GM13976 (cell line): ENCODE results near the gene FANCI.
"Not testable (repeated sequence)": the region's sequence is repeated elsewhere in the genome, so short reads cannot be mapped to it uniquely, and the experiment has no call there.

ENCODE experiments used
- DNase-seq: peaks from one replicate; pipeline ENCODE4 v3.0.0; 2012; ENCODE audit warnings: low spot score
- in situ Hi-C: fragments of 300-500 bp; cut with MboI; formaldehyde crosslinking; loops from one replicate; pipeline ENCODE4 v1.12.0; 2022; ENCODE audit warnings: low sequenced_read_pairs, mixed read lengths, inconsistent platforms; ENCODE audit not compliant: unreplicated experiment
- TF ChIP-seq, protein P1 (sequence below): IDR thresholded peaks from 2 replicates; pipeline ENCODE4 v1.5.1; 2012; ENCODE audit warnings: borderline replicate concordance, mild to moderate bottlenecking; ENCODE audit not compliant: insufficient read depth; ENCODE audit errors: extremely low read depth, missing control alignments, control extremely low read depth

FANCI gene

DNA sequence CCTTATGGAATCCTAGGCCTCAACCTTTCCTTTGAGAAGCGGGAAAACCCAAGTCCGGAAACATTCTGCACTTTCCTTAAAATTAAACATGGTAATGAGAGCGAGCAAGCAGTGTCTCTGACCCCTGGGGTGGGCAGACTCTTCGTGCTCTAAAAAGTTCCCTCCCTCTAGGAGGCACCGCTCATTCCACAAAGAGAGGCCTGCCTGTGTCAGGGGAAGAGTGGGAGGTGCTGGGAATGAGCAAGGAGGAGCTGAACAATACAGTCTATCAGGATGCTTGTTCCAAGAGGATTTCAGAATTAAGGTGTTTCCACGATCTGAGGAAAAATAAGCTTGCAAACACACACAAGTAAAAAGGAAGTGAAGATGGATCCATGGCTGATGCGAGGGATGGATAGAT is 16.4 kb upstream of the FANCI start:
- in situ Hi-C loops: loop anchor here (10.0 kb wide), 1 partner anchor 57 kb away; no protein-coding TSS in a partner anchor
- DNase-seq: no peak
- TF ChIP-seq, protein P1, sequence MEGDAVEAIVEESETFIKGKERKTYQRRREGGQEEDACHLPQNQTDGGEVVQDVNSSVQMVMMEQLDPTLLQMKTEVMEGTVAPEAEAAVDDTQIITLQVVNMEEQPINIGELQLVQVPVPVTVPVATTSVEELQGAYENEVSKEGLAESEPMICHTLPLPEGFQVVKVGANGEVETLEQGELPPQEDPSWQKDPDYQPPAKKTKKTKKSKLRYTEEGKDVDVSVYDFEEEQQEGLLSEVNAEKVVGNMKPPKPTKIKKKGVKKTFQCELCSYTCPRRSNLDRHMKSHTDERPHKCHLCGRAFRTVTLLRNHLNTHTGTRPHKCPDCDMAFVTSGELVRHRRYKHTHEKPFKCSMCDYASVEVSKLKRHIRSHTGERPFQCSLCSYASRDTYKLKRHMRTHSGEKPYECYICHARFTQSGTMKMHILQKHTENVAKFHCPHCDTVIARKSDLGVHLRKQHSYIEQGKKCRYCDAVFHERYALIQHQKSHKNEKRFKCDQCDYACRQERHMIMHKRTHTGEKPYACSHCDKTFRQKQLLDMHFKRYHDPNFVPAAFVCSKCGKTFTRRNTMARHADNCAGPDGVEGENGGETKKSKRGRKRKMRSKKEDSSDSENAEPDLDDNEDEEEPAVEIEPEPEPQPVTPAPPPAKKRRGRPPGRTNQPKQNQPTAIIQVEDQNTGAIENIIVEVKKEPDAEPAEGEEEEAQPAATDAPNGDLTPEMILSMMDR: no peak

DNA sequence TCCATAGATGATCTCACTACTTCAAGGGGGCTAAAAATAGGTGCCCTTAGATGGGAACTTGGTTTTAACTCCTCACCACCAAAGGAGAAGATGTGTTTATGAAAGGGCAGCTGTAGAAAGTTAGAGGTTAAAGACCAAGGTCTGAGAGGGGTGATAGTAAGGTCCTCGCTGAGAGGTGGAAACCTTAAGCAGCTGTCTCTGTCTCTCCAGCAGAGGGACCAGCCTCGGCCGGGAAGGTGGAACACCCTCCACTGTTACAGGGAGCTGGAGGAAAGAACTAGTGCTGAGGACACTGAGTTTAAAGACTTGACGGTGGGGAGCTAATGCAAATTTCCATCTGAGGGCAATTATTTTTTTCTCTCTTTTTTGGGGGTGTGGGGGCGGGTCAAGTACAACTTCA is 13.5 kb upstream of the FANCI start:
- no peak for DNase-seq
- TF ChIP-seq, protein P1: no peak
- in situ Hi-C loops: no loop called here

DNA sequence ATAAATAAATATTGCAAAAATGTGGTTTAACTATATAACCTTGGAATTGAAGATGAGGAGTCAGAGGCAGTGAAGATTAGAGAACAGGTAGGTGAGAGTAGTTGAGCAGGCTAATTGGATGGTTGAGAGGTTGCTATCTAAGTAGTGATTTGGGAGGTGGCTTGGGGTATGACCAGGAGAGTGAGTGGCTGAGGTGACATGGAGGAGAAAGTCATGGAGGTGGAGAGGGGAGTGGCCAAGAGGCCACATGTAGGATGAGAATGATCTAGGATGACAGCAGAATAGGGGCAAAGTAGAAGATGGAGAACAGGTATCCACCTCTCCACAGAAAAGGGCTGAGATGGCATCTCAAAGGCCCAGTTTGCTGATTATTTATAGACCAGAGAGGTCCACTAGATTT is 11.9 kb upstream of the FANCI start:
- in situ Hi-C loops: no loop called here
- TF ChIP-seq, protein P1: no peak
- no peak for DNase-seq

DNA sequence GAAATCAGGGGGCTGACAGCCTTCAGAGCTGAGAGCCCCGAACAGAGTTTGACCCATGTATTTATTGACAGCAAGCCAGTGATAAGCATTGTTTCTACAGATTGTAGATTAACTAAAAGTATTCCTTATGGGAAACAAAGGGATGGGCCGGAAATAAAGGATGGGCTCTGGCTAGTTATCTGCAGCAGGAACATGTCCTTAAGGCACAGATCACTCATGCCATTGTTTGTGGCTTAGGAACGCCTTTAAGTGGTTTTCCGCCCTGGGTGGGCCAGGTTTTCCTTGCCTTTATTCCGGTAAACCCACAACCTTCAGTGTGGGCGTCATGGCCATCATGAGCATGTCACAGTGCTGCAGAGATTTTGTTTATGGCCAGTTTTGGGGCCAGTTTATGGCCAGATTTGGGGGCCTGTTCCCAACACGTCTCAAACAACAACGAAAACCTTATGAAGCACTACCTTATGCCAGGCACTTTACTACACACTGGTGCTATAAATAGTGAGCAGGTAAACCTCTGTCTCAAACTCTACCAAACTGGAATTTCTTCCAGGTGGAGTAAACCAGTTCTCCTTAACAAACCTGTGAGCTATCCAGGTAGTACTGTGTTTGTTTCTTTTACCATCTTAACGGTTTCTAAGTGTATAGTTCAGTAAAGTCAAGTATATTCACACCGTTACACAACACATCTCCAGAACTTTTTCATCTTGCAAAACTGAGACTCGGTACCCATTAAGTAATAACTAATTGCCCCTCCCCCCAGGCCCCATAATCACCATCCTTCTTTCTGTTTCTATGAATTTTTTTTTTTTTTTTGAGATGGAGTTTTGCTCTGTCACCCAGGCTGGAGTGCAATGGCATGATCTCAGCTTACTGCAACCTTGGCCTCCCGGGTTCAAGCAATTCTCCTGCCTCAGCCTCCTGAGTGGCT is 3.6 kb upstream of the FANCI start:
- in situ Hi-C loops: not testable (repeated sequence)

DNA sequence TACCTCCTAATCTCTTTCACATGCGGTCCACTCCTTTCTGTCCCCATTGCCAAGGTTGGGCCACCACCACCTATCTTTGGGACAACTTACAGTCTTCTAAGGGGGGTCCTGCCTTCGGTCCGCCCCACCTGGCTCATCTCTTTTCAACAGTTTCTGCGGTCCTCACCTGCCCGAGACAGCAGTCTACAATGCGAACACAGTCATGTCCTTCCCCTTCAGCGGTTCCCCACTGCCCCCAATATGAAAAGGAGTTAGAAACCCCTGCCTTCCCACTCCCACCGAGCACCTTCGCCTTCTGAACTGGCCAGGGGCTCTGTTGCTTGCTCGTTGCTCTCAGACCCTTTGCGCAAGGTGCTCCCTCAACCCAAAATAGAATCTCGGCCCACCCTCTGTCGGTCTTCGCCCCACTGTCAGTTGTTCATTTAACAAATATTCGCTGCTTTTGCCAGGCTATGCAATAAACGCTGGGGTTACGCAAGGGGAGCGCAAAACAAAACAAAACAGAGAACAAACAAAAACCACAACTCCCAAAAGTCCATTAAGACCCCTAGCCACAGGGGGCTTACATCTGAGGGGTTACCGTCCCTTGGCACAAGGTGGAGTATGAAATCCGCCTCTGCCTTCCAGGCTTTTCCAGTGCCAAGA is 611 bp upstream of the FANCI start:
- in situ Hi-C loops: no loop called here
- no peak for DNase-seq
- TF ChIP-seq, protein P1: no peak

More for the DNA sequence above, 3.6 kb upstream of the FANCI start:
- not testable (repeated sequence) for DNase-seq

DNA sequence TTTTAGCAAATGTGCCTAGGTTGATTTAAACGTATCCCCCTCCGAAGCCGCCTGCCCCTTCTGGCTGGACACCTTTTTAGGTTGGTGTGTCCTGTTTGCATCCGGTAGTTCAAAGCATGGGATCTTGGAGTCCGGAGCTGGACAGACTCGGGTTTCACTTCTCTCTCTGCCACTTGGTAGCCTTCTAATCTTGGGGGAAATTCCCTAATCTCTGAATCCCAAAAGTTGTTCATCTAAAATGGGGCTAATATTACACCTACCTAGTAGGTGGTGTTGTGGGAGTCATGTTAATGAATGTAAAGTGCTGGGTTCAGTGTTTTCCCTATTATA is 760 bp downstream of the FANCI start:
- TF ChIP-seq, protein P1: no peak
- in situ Hi-C loops: no loop called here
- peak; percentile 41 for DNase-seq

DNA sequence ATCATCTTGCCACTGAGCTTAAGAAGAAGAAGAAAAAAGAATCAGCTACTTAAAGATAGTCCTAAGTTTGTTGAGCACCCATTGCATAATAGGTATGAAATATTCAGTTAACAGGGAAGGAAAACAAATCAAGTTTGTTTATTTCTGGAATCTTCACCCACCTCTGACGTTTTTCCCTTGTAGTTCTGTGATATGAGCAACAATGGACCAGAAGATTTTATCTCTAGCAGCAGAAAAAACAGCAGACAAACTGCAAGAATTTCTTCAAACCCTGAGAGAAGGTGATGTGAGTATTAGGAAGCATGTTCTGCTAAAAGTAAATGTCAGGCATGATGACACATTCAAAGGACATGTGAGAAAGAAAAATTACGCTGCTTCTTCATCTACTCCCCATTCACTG is 3.7 kb downstream of the FANCI start:
- in situ Hi-C loops: no loop called here
- TF ChIP-seq, protein P1: no peak
- DNase-seq: no peak
